Eye (tissue), 1 donor: ENCODE results near the gene GPHA2.

Experiments used
- DNase-seq: peaks from one replicate; pipeline ENCODE4 v3.0.0-alpha.2; 2015

Gene GPHA2

GRCh38 chr11:64888729-64889511 is 46.8 kb downstream of the GPHA2 start:
- DNase-seq, result no peak

GRCh38 chr11:64888406-64888728 is 47.3 kb downstream of the GPHA2 start:
- no peak for DNase-seq

GRCh38 chr11:64887757-64888405 is 47.8 kb downstream of the GPHA2 start:
- peak; percentile 87 for DNase-seq

- no peak for DNase-seq
These were observed 48.4 kb downstream of the GPHA2 start for GRCh38 chr11:64887234-64887756.

- no peak for DNase-seq
These were observed 50.1 kb downstream of the GPHA2 start for GRCh38 chr11:64885367-64886286.
